ENCODE data around the gene ANKRD13D.
"Not testable (repeated sequence)": the region's sequence is repeated elsewhere in the genome, so short reads cannot be mapped to it uniquely, and the experiment has no call there.

ANKRD13D gene

DNA sequence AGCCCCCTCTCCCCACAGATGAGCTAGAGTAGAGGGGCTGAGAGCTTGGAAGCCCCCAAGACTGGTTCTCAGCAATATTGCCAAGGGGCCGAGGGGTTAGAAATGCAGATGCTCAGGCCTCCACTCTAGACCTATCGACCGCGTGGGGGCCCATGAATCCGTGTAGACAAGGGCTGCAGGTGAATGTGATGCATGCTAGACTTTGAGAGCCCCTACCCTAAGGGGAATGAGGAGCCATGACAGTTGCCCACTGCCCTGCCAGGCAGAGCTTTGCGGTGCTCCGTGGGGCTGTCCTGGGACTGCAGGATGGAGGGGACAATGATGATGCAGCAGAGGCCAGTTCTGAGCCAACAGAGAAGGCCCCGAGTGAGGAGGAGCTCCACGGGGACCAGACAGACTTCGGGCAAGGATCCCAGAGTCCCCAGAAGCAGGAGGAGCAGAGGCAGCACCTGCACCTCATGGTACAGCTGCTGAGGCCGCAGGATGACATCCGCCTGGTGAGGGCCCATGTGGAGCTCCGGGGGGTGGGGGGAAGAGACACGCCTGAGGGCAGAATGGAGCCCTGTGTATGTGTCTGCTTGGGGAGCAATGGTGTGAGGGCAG is 15.5 kb downstream of the ANKRD13D start:
- no peak for DNase-seq

DNA sequence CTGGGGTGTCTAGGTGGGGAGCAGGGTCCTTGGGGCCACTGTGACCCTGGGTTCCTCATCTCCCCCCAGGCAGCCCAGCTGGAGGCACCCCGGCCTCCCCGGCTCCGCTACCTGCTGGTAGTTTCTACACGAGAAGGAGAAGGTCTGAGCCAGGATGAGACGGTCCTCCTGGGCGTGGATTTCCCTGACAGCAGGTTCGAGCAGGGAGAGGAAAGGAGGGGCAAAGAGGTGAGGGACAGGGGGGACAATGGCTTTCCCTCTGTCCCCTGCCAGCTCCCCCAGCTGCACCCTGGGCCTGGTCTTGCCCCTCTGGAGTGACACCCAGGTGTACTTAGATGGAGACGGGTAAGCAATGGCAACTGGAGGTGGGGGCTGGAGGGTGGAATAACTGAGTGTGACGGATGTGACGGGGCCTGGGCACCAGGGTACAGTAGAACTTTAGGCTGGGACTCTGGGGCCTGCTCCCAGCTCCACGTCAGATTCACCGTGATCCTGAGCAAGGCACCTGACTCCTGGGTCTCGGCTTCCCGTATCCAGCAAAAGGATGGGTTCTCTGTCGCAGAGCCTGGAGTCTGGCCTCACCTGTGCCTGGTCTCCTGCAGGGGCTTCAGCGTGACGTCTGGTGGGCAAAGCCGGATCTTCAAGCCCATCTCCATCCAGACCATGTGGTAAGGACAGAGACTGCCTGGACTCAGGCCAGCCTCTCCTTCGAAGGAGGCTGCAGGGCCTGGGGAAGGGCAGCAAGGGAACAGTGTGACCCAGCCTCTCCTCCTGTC is 17.9 kb downstream of the ANKRD13D start:
- no peak for DNase-seq

- DNase-seq = no peak
Measured at GRCh38 chr11:67307545-67308001, 18.5 kb downstream of the ANKRD13D start.

- no peak for DNase-seq
Measured at GRCh38 chr11:67308031-67308866, 19.1 kb downstream of the ANKRD13D start.

DNA sequence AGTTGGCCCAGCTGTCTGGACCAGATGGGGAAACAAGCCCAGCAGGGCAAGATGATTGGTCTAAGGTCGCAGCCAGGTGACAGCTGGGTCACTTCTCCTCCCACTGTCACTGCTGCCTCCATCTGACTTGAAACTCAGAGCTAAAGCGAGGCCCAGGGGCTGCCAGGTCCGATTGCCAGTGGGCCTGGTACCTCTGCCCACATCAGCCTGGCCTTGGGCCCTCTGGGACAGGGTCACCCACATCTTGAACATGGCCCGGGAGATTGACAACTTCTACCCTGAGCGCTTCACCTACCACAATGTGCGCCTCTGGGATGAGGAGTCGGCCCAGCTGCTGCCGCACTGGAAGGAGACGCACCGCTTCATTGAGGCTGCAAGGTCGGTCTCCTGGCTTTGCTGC is 20.1 kb downstream of the ANKRD13D start:
- no peak for DNase-seq

DNA sequence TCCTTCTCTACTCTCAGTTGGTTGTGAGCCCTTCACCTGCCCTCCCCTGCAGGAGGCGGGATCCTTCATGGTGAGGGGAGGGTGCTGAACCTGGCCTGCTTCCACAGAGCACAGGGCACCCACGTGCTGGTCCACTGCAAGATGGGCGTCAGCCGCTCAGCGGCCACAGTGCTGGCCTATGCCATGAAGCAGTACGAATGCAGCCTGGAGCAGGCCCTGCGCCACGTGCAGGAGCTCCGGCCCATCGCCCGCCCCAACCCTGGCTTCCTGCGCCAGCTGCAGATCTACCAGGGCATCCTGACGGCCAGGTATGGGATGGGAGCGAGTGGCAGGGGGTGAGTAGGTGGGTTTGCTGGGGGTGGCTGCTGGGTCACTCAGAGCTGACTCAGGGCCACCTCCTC is 20.6 kb downstream of the ANKRD13D start:
- no peak for DNase-seq

GRCh38 chr11:67310246-67311050 is 21.3 kb downstream of the ANKRD13D start:
- DNase-seq = no peak

GRCh38 chr11:67311051-67311555 is 22.0 kb downstream of the ANKRD13D start:
- DNase-seq = no peak

DNA sequence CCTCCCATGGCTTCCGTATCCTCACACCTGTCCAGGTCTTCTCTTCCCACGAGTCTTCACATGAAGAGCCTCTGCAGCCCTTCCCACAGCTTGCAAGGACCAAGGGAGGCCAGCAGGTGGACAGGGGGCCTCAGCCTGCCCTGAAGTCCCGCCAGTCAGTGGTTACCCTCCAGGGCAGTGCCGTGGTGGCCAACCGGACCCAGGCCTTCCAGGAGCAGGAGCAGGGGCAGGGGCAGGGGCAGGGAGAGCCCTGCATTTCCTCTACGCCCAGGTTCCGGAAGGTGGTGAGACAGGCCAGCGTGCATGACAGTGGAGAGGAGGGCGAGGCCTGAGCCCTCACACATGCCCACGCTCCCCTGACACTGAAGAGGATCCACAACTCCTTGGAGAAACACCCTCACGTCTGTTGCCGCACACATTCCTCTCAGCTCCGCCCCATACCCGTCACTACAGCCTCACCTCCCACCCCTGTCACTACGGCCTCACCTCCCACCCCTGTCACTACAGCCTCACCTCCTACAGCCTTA is 22.5 kb downstream of the ANKRD13D start:
- DNase-seq = no peak

GRCh38 chr11:67312187-67313021 is 23.3 kb downstream of the ANKRD13D start:
- peak; percentile 34 for DNase-seq

DNA sequence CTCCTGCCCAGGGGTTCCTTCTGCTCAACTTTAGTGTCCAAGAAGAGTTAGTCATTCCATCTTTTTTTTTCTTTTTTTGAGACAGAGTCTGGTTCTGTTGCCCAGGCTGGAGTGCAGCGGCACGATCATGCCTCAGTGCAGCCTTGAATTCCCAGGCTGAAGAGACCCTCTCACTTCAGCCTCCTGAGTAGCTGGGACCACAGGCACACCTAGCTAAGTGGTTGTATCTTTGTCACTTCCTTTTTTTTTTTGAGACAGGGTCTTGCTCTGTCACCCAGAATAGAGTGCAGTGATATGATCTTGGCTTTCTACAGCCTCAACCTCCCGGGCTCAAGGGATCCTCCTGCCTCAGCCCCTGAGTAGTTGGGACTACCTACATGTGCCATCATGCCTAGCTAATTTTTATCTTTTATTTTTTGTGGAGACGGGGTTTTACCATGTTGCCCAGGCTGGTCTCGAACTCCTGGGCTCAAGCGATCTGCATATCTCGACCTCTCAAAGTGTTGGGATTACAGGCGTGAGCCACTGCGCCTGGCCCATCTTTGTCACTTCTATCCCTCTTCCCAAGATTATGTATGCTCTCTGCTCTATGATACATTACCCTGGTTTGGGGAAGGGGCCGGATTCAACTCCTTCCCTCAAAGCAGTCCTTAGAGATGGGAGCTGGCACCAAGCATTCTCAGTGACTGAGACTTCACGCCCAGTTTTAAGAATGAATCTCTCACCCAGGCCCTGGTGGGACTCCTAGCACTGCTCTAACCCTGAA is 24.2 kb downstream of the ANKRD13D start:
- DNase-seq = no peak

- no peak for DNase-seq
Measured at GRCh38 chr11:67314218-67314617, 25.1 kb downstream of the ANKRD13D start.

DNA sequence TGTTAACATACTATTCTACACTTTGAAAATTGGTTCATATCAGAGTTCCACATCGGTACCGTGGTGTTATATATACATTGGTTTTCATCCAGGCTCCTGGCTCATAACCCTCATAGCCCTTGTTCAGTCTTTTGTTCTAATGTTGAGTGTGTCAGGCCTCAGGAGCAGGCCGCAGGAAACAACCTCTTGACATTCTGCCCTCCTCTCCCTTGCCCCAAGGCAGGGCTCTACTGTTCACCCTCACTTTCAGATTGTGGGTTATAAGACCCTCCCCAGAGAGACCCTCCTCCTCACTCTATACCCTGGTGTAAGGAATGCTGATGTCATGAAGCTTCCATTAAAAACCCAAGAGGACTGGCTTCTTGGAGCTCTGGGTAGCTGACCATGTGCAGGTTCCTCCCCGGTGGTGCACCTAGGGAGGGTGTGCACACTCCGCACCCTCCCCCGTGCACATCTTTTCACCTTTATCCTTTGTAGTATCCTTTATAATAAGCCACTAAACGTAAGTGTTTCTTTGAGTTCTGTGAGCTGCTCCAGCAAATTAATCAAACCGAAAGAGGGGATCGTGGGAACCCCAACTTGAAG is 26.3 kb downstream of the ANKRD13D start:
- DNase-seq = no peak

- DNase-seq = no peak
Measured at GRCh38 chr11:67316882-67317204, 27.7 kb downstream of the ANKRD13D start.

DNA sequence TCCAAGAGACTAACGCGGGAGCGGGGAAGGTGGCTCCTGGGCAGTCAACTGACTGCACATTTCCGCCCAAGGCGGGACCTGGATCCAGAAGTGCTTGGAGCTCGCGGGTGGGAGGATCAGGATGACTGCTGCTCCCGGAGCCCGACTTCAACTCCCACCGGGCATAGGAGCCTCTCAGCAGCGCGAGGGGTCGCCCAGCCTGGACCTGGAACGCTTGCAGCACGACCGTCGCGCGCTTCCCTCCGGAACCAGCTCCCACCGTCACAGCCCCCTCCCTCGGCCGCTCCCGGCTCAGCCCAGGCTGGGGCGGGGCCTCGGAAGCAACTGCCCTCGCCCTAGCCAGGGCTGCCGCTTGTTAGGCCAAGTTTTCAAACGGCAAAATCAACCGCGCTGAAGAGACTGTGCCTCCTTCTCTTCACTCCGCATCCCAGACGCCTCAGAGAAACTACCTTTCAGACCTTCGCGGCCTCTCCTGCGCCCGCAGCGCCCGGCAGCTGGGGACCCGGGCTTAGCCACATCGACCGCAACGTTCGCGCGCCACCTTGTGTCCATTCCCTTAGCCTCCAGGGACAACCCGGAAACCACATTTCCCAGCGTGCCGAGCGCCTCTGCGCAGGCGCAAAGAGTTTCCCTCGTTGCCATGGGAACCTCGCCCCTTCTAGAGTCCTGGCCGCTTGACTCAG is 28.2 kb downstream of the ANKRD13D start:
- DNase-seq = peak; percentile 99

- DNase-seq = no peak
Measured at GRCh38 chr11:67317888-67318555, 28.9 kb downstream of the ANKRD13D start.

DNA sequence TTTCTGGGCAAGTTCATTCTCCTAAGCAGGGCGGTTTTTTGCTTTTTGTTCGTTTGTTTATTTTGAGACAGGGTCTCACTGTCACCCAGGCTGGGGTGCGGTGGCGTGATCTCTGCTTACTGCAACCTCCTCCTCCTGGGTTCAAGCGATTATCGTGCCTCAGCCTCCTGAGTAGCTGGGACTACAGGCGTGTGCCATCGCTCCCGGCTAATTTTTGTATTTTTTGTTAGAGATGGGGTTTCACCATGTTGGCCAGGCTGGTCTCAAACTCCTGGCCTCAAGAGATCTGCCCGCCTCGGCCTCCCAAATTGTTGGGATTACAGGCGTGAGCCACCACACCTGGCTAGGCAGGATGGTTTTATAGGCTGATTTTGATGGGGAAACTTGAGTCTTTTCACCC is 29.8 kb downstream of the ANKRD13D start:
- not testable (repeated sequence) for DNase-seq

- no peak for DNase-seq
Measured at GRCh38 chr11:67320011-67320410, 30.9 kb downstream of the ANKRD13D start.

DNA sequence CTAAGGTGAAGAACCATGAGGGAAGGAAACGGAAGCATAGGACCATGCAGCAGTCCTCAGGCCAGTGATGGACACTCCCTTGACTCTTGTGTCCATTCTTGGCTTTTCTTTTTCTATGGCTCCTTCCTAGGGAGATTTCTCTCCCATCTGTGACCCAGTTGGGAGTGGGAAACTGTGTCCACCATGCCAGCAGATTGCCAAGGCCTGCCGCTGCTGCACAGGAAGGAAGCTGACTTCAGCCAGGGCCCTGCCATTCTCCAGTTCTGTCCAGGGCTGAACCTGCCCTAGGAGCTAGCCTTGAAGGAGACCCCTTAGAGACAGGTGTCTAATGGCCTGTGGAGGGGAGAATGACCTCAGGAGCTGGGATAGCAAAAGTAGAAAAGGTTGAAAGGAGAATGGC is 31.6 kb downstream of the ANKRD13D start:
- no peak for DNase-seq

Measured in activated CD4-positive, alpha-beta T cell treated with anti-CD3 and anti-CD28 coated beads for 1 hour (primary cell).